ENCODE measurements around the gene AOPEP. TPM values are rescaled to one million over a fixed set of nuclear protein-coding genes. Genes with fewer than 3 reads are reported as not detected.

Gene AOPEP
- total RNA-seq, 1 experiment from 2014 or later, result 15.0 TPM

DNA sequence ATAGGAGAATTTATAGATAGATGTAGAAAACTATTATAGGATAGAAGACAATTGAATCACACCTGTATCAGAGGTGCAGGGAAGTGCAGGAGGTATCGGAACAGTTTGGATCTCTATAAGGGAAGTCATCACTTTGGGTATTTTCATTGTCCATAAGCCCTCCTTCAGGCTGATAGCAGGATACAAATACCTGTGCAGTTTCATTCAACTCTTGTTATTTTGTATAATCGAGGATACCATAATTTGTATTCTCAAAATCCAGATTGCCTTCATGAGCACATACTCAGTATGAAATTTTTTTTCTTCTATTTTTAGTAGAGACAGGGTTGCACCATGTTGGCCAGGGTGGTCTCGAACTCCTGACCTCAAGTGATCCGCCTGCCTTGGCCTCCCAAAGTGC, 289.1 kb downstream of the AOPEP start:
- Mint-ChIP-seq H3K9me3 (no peaks in the 10 kb centered on the region), H3K4me3 (no peak overlapping the region), H3K36me3 (ENCODE audit: insufficient read depth in 1 of 3, low read depth in 3 of 3) (peaks cover 0 to 8% (median 4%) of the 10 kb centered on the region in 3 experiments; a peak in 1 of 7 replicates), H3K27me3 (ENCODE audit: low read depth) (no peaks in the 10 kb centered on the region), H3K27ac (no peak overlapping the region), H3K4me1 (peaks cover 6% of the 10 kb centered on the region in 2 experiments; a peak in 3 of 4 replicates)
- Histone ChIP-seq H2AFZ (ENCODE audit: low read length) (no peak overlapping the region), H3K23me2 (ENCODE audit: insufficient read length, low read depth, low read length, poor library complexity, severe bottlenecking) (no peaks in the 10 kb centered on the region), H3K4me2 (ENCODE audit: insufficient read depth, insufficient read length, low read length) (no peak overlapping the region), H3K4me1 (ENCODE audit: insufficient read depth, low read length) (no peaks in the 10 kb centered on the region), H2BK15ac (ENCODE audit: low read depth, low read length) (no peak overlapping the region), H2AK5ac (ENCODE audit: insufficient read length, low read length) (no peak overlapping the region), H4K8ac (replicated peaks; ENCODE audit: insufficient read length, low read depth, low read length) (no peak overlapping the region), H2BK120ac (ENCODE audit: low read depth, low read length, poor library complexity, severe bottlenecking) (no peak overlapping the region), H3K4ac (ENCODE audit: low read depth, low read length) (no peak overlapping the region), H4K20me1 (ENCODE audit: control insufficient read depth, insufficient read depth, insufficient read length) (peaks cover 3% of the 10 kb centered on the region), H3K79me1 (ENCODE audit: insufficient read depth, low read depth, low read length, poor library complexity, severe bottlenecking) (no peaks in the 10 kb centered on the region), H3T11ph (ENCODE audit: low read length) (no peak overlapping the region), H2BK5ac (ENCODE audit: insufficient read length, low read length) (no peak overlapping the region), H2BK12ac (ENCODE audit: insufficient read length, low read depth, low read length) (no peak overlapping the region), H3K9me3 (ENCODE audit: control insufficient read depth, low read depth, low read length) (no peaks in the 10 kb centered on the region), H3K18ac (ENCODE audit: insufficient read length, low read depth, low read length) (no peak overlapping the region), H4K5ac (ENCODE audit: insufficient read length, low read depth, low read length) (no peak overlapping the region), H3K23ac (ENCODE audit: insufficient read length, low read depth, low read length) (no peak overlapping the region), H3K9ac (ENCODE audit: extremely low read depth, insufficient read length, low read length) (no peak overlapping the region), H3K79me2 (ENCODE audit: insufficient read depth, low read length) (no peaks in the 10 kb centered on the region), H4K91ac (ENCODE audit: insufficient read length, low read depth, low read length) (no peak overlapping the region), H2BK20ac (ENCODE audit: low read depth, low read length, poor library complexity, severe bottlenecking) (no peak overlapping the region), H3K14ac (ENCODE audit: insufficient read depth, low read length) (no peak overlapping the region), H3K27me3 (ENCODE audit: insufficient read depth, low read length) (no peaks in the 10 kb centered on the region), H3K27ac (ENCODE audit: insufficient read length, low read depth, low read length) (no peak overlapping the region), H3K56ac (ENCODE audit: insufficient read length, low read depth, low read length) (no peak overlapping the region)
- TF ChIP-seq CTCF (conservative IDR thresholded peaks at IDR 0.05), result no peak
- DNase-seq, result no peak
- no CpG with 5 or more reads among the region's 4 CpGs for WGBS (ENCODE audit: extremely low coverage, insufficient read length, low lambda C conversion rate)
